Tibial nerve (tissue), 4 donors: Measurements from ENCODE around the gene MRPL37. TPM values are rescaled to one million over a fixed set of nuclear protein-coding genes. Genes with fewer than 3 reads are reported as not detected.

ENCODE experiments used
- DNase-seq, 2 donors: peaks; one replicate each; pipeline ENCODE4 v3.0.0-alpha.2; 2019; ENCODE audit warnings: low spot score in 2 of 2
- H3K27ac ChIP-seq, 4 donors: fragments of 200-600 bp; sonication (generic) in 3 of 4; one replicate each; pipeline ENCODE4 v1.5.1; 2017 to 2019; ENCODE audit warnings: mild to moderate bottlenecking in 1 of 4
- H3K27me3 ChIP-seq, 2 donors: fragments of 200-600 bp; sonication (generic) in 1 of 2; one replicate each; pipeline versions ENCODE4 v1.5.1 to v1.6.0; 2017 to 2019
- H3K36me3 ChIP-seq, 3 donors: fragments of 200-600 bp; sonication (generic); one replicate each; pipeline ENCODE4 v1.5.1; 2018 to 2019
- H3K4me1 ChIP-seq, 4 donors: fragments of 200-600 bp; sonication (generic) in 3 of 4; one replicate each; pipeline ENCODE4 v1.5.1; 2017 to 2019
- H3K4me3 ChIP-seq, 4 donors: fragments of 200-600 bp; sonication (generic) in 3 of 4; one replicate each; pipeline ENCODE4 v1.5.1; 2017 to 2019; ENCODE audit warnings: mild to moderate bottlenecking in 1 of 4, moderate library complexity in 1 of 4
- H3K9me3 ChIP-seq, 4 donors: fragments of 200-600 bp; sonication (generic) in 3 of 4; one replicate each; pipeline ENCODE4 v1.5.1; 2017 to 2019
- CTCF ChIP-seq, 5 experiments: fragments of 200-600 bp in 3 of 5; fragments of 450-650 bp in 2 of 5; sonication (generic) in 3 of 5; IDR thresholded peaks; one replicate each; pipeline ENCODE4 v1.5.1; 2016 to 2019; ENCODE audit warnings: antibody characterized with exemption in 5 of 5, mild to moderate bottlenecking in 3 of 5, moderate library complexity in 2 of 5
- EP300 ChIP-seq, 2 donors: sonication (generic); formaldehyde crosslinking; IDR thresholded peaks; one replicate each; pipeline ENCODE4 v1.6.1; 2017; ENCODE audit warnings: antibody characterized with exemption in 2 of 2, mild to moderate bottlenecking in 1 of 2
- POLR2A ChIP-seq, 2 donors: fragments of 450-650 bp; IDR thresholded peaks; one replicate each; pipeline ENCODE4 v1.6.1; 2017; ENCODE audit warnings: antibody characterized with exemption in 2 of 2, mild to moderate bottlenecking in 2 of 2, moderate library complexity in 2 of 2
- WGBS, 2 donors: methylation state at CpG; one replicate each; pipeline ENCODE4 v1.1.5; 2018; 5-methylcytosine and 5-hydroxymethylcytosine counted together
- total RNA-seq, 4 donors: library from RNA; depleted of rRNA; stranded (reverse); fragments of >200 nt; gene quantifications; one replicate each; pipeline ENCODE4 v1.1.0, GENCODE V29; 2016

MRPL37 gene
- total RNA-seq, 4 donors from 2014 or later, result 39.5 to 60.6 (median 44.3) TPM

GRCh38 chr1:54227091-54227602, 27.2 kb downstream of the MRPL37 start:
- H3K9me3 ChIP-seq, result no peaks in the 10 kb centered on the region
- H3K27ac ChIP-seq, result peak overlapping the region in 3 of 4 donors; percentile 7 to 55 (median 34)
- 42 to 49% methylated on average over 8 of the region's 8 CpGs for WGBS, 2 donors
- H3K36me3 ChIP-seq, result peaks cover 0 to 39% (median 0%) of the 10 kb centered on the region in 3 donors
- DNase-seq, result no peak
- H3K27me3 ChIP-seq, result no peaks in the 10 kb centered on the region
- H3K4me3 ChIP-seq, result no peak overlapping the region
- H3K4me1 ChIP-seq, result peaks cover 0 to 30% (median 8%) of the 10 kb centered on the region in 4 donors
- no peak for TF ChIP-seq EP300 (IDR thresholded peaks at IDR 0.05)
- no peak for TF ChIP-seq POLR2A (IDR thresholded peaks at IDR 0.05)
- no peak for TF ChIP-seq CTCF (IDR thresholded peaks at IDR 0.05)

DNA sequence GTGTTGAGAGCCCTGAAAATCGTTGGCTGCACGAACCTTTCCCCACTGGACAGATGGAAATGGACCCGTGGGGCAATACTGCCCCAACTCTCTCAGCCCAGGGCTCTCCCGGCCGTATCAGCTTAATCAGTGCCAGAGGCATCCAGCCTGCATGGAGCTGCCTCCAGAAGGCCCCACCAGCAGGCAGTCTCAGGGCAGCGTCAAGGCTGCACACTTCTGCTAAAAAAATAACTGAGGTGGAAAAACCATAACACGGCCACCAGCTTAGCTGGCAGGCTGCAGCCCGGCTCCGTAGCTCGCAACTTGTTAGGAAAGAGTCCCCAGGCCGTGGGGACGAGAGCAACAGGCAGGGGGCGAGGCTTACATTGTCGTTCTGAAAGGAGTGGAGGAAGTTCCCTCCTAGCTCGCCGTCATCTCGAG, 27.9 kb downstream of the MRPL37 start:
- Histone ChIP-seq H3K27me3 (no peaks in the 10 kb centered on the region), H3K36me3 (peaks cover 0 to 39% (median 0%) of the 10 kb centered on the region in 3 donors), H3K4me1 (peaks cover 0 to 30% (median 8%) of the 10 kb centered on the region in 4 donors), H3K4me3 (no peak overlapping the region), H3K9me3 (no peaks in the 10 kb centered on the region), H3K27ac (peak overlapping the region in 2 of 4 donors; percentile 34 to 55)
- no peak for TF ChIP-seq CTCF (IDR thresholded peaks at IDR 0.05)
- no peak for TF ChIP-seq EP300 (IDR thresholded peaks at IDR 0.05)
- TF ChIP-seq POLR2A (IDR thresholded peaks at IDR 0.05), result no peak
- 41 to 47% methylated on average over 15 to 17 of the region's 17 CpGs for WGBS, 2 donors
- no peak for DNase-seq

GRCh38 chr1:54228638-54229079, 28.7 kb downstream of the MRPL37 start:
- 89% methylated on average over 13 of the region's 13 CpGs; no CpG with 5 or more reads in 1 of the 2 donors for WGBS, 2 donors
- H3K4me1 ChIP-seq, result peaks cover 0 to 30% (median 8%) of the 10 kb centered on the region in 4 donors
- DNase-seq, result no peak
- H3K27ac ChIP-seq, result peak overlapping the region in 2 of 4 donors; percentile 34 to 55
- TF ChIP-seq CTCF (IDR thresholded peaks at IDR 0.05) (no peak), EP300 (IDR thresholded peaks at IDR 0.05) (no peak)
- H3K4me3 ChIP-seq, result no peak overlapping the region
- no peaks in the 10 kb centered on the region for H3K27me3 ChIP-seq
- H3K36me3 ChIP-seq, result peaks cover 0 to 36% (median 0%) of the 10 kb centered on the region in 3 donors
- H3K9me3 ChIP-seq, result no peaks in the 10 kb centered on the region

DNA sequence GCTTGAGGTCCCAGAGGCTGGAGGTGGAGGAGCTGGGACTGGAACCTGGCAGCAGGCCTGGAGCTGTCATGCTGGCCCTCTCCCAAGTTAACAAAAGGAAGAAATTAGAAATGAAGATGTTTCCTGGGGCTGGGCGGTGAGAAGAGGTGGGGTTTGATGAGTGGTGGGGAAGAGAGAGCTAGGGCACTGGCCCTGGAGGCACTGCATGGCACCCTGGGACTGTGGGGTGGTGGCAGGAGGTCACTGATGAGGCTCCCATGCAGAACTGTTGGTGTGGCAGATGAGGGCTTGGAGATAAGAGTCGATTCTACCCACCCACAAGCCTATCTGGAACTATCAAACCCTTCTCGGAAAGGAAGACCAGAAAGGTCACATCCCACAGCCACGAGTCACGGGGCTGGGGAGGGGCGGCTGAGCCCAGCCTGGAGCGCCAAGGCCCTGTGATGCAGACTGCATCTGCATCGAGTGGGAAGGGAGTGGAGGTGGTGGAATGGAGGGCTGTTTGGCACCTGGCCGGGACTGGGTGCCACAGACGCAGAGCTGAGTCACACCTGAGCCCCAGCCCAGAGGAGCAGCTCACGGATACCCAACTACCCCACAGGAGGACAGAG, 29.4 kb downstream of the MRPL37 start:
- Histone ChIP-seq H3K4me3 (no peak overlapping the region), H3K36me3 (peaks cover 0 to 33% (median 0%) of the 10 kb centered on the region in 3 donors), H3K27ac (peak overlapping the region in 2 of 4 donors; percentile 34 to 55), H3K9me3 (no peaks in the 10 kb centered on the region), H3K4me1 (peaks cover 0 to 30% (median 8%) of the 10 kb centered on the region in 4 donors), H3K27me3 (no peaks in the 10 kb centered on the region)
- 47 to 51% methylated on average over 11 of the region's 11 CpGs for WGBS, 2 donors
- TF ChIP-seq EP300 (IDR thresholded peaks at IDR 0.05) (no peak), CTCF (IDR thresholded peaks at IDR 0.05) (no peak), POLR2A (IDR thresholded peaks at IDR 0.05) (no peak)
- no peak for DNase-seq
